Thyroid gland (tissue), 4 donors: ENCODE results near the gene ZNF143. TPM values are rescaled to one million over a fixed set of nuclear protein-coding genes. Genes with fewer than 3 reads are reported as not detected.

ENCODE experiments used
- DNase-seq, 2 donors: peaks; one replicate each; pipeline ENCODE4 v3.0.0-alpha.2; 2019
- H3K27ac ChIP-seq, 3 donors: fragments of 200-600 bp; sonication (generic); 1 replicate in 2 of 3; 2 replicates in 1 of 3; pipeline ENCODE4 v1.5.1; 2016 to 2019; ENCODE audit warnings: mild to moderate bottlenecking in 1 of 3, moderate library complexity in 1 of 3
- H3K27me3 ChIP-seq: fragments of 200-600 bp; sonication (generic); one replicate; pipeline ENCODE4 v1.5.1; 2019
- H3K36me3 ChIP-seq, 2 donors: fragments of 200-600 bp; sonication (generic); one replicate each; pipeline ENCODE4 v1.5.1; 2016 to 2019
- H3K4me1 ChIP-seq, 2 donors: fragments of 200-600 bp; sonication (generic); one replicate each; pipeline ENCODE4 v1.5.1; 2017 to 2019
- H3K4me3 ChIP-seq, 3 donors: fragments of 200-600 bp; sonication (generic); replicated peaks in 1 of 3; 1 replicate in 2 of 3; 2 replicates in 1 of 3; pipeline ENCODE4 v1.5.1; 2016; ENCODE audit warnings: mild to moderate bottlenecking in 1 of 3
- H3K9me3 ChIP-seq: fragments of 200-600 bp; sonication (generic); one replicate; pipeline ENCODE4 v1.5.1; 2017
- CTCF ChIP-seq, 6 experiments: fragments of 200-600 bp in 3 of 6; fragments of 450-650 bp in 3 of 6; sonication (generic) in 3 of 6; IDR thresholded peaks; one replicate each; pipeline ENCODE4 v1.5.1; 2016 to 2019; ENCODE audit warnings: antibody characterized with exemption in 6 of 6, mild to moderate bottlenecking in 2 of 6, inconsistent platforms in 1 of 6, moderate library complexity in 1 of 6
- POLR2A ChIP-seq, 2 donors: fragments of 450-650 bp; IDR thresholded peaks; one replicate each; pipeline ENCODE4 v1.6.1; 2017; ENCODE audit warnings: antibody characterized with exemption in 2 of 2, mild to moderate bottlenecking in 2 of 2, moderate library complexity in 1 of 2
- WGBS, 2 donors: methylation state at CpG; one replicate each; pipeline ENCODE4 v1.1.5; 2017; 5-methylcytosine and 5-hydroxymethylcytosine counted together
- intact Hi-C: fragments of 100-400 bp; cut with DNase I; formaldehyde crosslinking; loops from one replicate; pipeline ENCODE4 v1.15.1; 2023
- total RNA-seq, 4 donors: library from RNA; depleted of rRNA; stranded (reverse); fragments of >200 nt; gene quantifications; one replicate each; pipeline ENCODE4 v1.2.3, GENCODE V29; 2016

Gene ZNF143
- total RNA-seq, 4 donors from 2014 or later, result 16.3 to 26.1 (median 21.1) TPM

GRCh38 chr11:9565822-9566560 lies 105.2 kb downstream of the ZNF143 start:
- H3K27me3 ChIP-seq, result no peaks in the 10 kb centered on the region
- peaks cover 57 to 60% of the 10 kb centered on the region in 2 donors for H3K4me1 ChIP-seq
- no peak overlapping the region for H3K4me3 ChIP-seq
- H3K27ac ChIP-seq, result peak overlapping the region; percentile 96 to 99 (median 97)
- WGBS, 2 donors, result 28 to 38% methylated on average over 7 of the region's 7 CpGs
- H3K36me3 ChIP-seq, result no peaks in the 10 kb centered on the region
- intact Hi-C loops, result no loop called here
- peak in 1 of 2 donors; percentile 28 for DNase-seq
- TF ChIP-seq CTCF (IDR thresholded peaks at IDR 0.05) (no peak), POLR2A (IDR thresholded peaks at IDR 0.05) (peak in 1 of 2 donors; percentile 29)
- H3K9me3 ChIP-seq, result no peaks in the 10 kb centered on the region

DNA sequence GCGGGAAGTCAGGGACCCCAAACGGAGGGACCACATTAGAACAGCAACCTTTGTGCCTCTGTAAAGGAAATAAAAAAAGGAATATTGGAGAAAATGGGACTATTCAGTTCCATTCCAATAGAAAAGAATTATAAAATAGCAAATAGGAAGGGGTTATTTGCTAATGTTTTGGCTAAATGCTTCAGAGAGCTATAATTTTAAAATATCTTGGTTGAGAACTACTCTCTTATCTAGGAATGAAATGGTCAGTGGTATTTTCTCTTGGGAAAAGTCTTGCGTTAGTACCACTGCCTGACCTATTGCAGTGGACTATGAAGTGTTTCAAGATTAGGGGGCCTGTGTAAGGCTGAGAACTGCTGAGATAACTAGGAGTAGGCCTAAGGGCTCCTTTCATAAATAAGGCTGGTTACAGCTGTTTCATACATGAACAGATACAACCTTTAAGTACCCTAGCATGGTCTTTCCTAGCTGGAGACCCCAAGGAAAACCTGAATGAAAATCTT lies 105.8 kb downstream of the ZNF143 start:
- no peak for TF ChIP-seq CTCF (IDR thresholded peaks at IDR 0.05)
- no peak for TF ChIP-seq POLR2A (IDR thresholded peaks at IDR 0.05)
- Histone ChIP-seq H3K36me3 (no peaks in the 10 kb centered on the region), H3K9me3 (no peaks in the 10 kb centered on the region), H3K4me3 (no peak overlapping the region), H3K27ac (peak overlapping the region; percentile 96 to 99 (median 97)), H3K4me1 (peaks cover 57 to 60% of the 10 kb centered on the region in 2 donors), H3K27me3 (no peaks in the 10 kb centered on the region)
- WGBS, 2 donors, result 79 to 82% methylated on average over 3 of the region's 3 CpGs
- intact Hi-C loops, result no loop called here
- DNase-seq, result no peak

DNA sequence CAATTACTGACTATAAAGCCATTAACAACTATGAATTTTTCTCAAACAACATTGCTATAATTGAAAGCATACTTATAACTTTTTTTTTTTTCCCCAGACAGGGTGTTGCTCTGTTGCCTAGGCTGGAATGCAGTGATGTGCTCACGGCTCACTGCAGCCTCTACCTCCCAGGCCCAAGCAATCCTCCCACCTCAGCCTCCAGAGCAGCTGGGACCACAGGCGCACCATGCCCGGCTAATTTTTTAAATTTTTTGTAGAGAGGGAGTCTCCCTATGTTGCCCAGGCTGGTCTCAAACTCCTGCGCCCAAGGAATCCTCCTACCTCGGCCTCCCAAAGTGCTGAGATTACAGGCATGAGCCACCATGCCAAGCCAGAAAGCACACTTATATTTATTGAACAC lies 106.6 kb downstream of the ZNF143 start:
- 96 to 97% methylated on average over 5 of the region's 5 CpGs for WGBS, 2 donors
- no peaks in the 10 kb centered on the region for H3K36me3 ChIP-seq
- intact Hi-C loops, result no loop called here
- peaks cover 61 to 67% of the 10 kb centered on the region in 2 donors for H3K4me1 ChIP-seq
- no peaks in the 10 kb centered on the region for H3K27me3 ChIP-seq
- H3K27ac ChIP-seq, result peak overlapping the region; percentile 96 to 99 (median 97)
- no peaks in the 10 kb centered on the region for H3K9me3 ChIP-seq
- no peak overlapping the region for H3K4me3 ChIP-seq
- no peak for DNase-seq
- TF ChIP-seq CTCF (IDR thresholded peaks at IDR 0.05) (no peak), POLR2A (IDR thresholded peaks at IDR 0.05) (no peak)

DNA sequence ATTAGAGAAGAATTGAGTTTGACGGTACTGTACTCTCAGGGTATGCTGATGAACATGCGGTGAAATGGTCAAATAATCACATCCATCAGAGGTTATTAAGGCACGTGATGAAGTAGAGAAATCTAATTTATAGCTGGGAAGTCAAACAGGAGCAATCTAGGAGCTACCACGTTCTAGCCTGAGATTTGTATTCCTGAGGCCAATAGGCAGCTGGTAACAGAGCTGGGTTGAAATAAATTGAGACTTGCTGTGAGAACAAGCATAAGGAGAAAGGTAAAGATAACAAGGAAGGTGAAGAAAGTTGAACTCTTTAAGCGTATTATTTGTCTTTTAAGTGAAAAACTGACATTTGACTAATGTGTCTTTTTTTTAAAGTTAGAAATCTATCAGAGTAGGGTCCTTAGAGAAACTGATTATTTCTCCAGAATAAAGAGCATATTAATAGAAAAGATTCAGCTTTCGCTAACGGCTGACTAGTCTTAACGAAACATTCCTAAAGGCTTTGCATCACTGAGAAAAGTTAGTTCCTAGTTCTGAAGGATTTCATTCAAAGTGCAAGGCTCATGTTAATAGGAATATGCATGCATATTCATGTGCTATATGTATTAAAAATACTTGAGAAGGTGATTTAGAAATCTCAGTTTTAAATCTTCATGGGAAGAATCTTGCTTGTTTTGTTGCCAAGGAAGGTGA lies 107.5 kb downstream of the ZNF143 start:
- Histone ChIP-seq H3K9me3 (no peaks in the 10 kb centered on the region), H3K36me3 (no peaks in the 10 kb centered on the region), H3K27me3 (no peaks in the 10 kb centered on the region), H3K27ac (peak overlapping the region; percentile 96 to 99 (median 97)), H3K4me3 (no peak overlapping the region), H3K4me1 (peaks cover 59 to 64% of the 10 kb centered on the region in 2 donors)
- DNase-seq, result no peak
- intact Hi-C loops, result no loop called here
- 41 to 53% methylated on average over 8 of the region's 8 CpGs for WGBS, 2 donors
- TF ChIP-seq POLR2A (IDR thresholded peaks at IDR 0.05), result no peak
- TF ChIP-seq CTCF (IDR thresholded peaks at IDR 0.05), result no peak
